GM19467 (cell line): ENCODE data around the gene KRT86.
"Not testable (repeated sequence)": the region's sequence is repeated elsewhere in the genome, so short reads cannot be mapped to it uniquely, and the experiment has no call there.

Experiments
- ATAC-seq: cut with Tn5 transposase; IDR thresholded peaks from one replicate; pipeline ENCODE4 v1.9.1; 2021; ENCODE audit warnings: mild to moderate bottlenecking, moderate library complexity; ENCODE audit not compliant: unreplicated experiment

The KRT86 gene

GRCh38 chr12:52250048-52250990 is 24.1 kb upstream of the KRT86 start:
- ATAC-seq, result no peak

GRCh38 chr12:52251367-52252051 is 22.9 kb upstream of the KRT86 start:
- ATAC-seq, result no peak

GRCh38 chr12:52252175-52252615 is 22.2 kb upstream of the KRT86 start:
- not testable (repeated sequence) for ATAC-seq

- no peak for ATAC-seq
Measured at GRCh38 chr12:52252728-52253343, 21.6 kb upstream of the KRT86 start.

- ATAC-seq, result no peak
Measured at GRCh38 chr12:52253391-52254179, 20.9 kb upstream of the KRT86 start.

GRCh38 chr12:52254180-52254964 is 20.1 kb upstream of the KRT86 start:
- ATAC-seq, result no peak

GRCh38 chr12:52254965-52255751 is 19.3 kb upstream of the KRT86 start:
- ATAC-seq, result no peak

GRCh38 chr12:52255926-52256583 is 18.4 kb upstream of the KRT86 start:
- no peak for ATAC-seq

GRCh38 chr12:52256584-52256935 is 17.9 kb upstream of the KRT86 start:
- no peak for ATAC-seq

- ATAC-seq, result no peak
Measured at GRCh38 chr12:52257074-52257551, 17.3 kb upstream of the KRT86 start.

GRCh38 chr12:52257922-52258321 is 16.5 kb upstream of the KRT86 start:
- not testable (repeated sequence) for ATAC-seq

GRCh38 chr12:52258335-52258901 is 16.0 kb upstream of the KRT86 start:
- ATAC-seq, result no peak

- ATAC-seq, result no peak
Measured at GRCh38 chr12:52259657-52260243, 14.7 kb upstream of the KRT86 start.

GRCh38 chr12:52260361-52261207 is 13.9 kb upstream of the KRT86 start:
- ATAC-seq, result no peak

GRCh38 chr12:52261208-52261484 is 13.3 kb upstream of the KRT86 start:
- no peak for ATAC-seq

GRCh38 chr12:52262286-52262685 is 12.2 kb upstream of the KRT86 start:
- ATAC-seq, result no peak

- ATAC-seq, result no peak
Measured at GRCh38 chr12:52263761-52264434, 10.5 kb upstream of the KRT86 start.
